ENCODE results near the gene SIPA1L3. TPM values are rescaled to one million over a fixed set of nuclear protein-coding genes. Genes with fewer than 3 reads are reported as not detected.

The SIPA1L3 gene
- total RNA-seq, 2 experiments from 2014 or later, result 10.5 to 18.3 TPM

DNA sequence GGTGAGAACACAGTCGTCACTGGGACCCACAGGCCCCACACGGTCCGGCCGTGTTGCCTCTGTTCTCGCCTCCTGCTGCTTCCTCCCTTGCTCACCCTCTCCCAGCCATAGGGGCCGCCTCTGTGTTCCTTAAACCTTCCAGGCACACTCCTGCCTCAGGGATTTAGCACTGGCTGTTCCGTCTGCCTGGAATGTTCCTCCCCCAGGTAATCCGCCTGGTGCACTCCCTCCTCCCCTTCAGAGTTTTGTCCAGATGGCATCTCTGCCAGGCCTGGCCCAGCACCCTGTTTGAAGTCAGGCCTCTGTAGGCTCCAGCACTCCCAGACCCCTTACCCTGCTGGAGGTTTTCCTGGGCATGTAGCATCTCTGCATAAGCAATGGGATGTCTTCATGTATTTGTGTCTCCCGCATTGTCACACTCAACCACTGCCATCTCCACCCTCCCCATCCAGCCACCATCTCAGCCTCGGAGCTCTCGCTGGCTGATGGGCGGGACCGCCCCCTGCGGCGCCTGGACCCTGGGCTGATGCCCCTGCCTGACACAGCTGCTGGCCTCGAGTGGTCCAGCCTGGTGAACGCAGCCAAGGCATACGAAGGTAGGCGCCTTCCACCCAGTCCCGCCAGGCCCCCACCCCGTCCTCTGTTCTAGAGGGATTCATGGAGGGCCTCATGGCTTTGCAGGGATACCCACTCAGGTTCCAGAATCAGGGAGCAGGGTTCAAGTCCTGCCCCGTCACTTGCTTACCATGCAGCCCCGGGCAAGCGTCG, 291.1 kb downstream of the SIPA1L3 start:
- H3K27me3 Mint-ChIP-seq, result no peaks in the 10 kb centered on the region
- DNase-seq, result no peak
- H3K27ac Mint-ChIP-seq, result no peak overlapping the region
- ATAC-seq, result no peak
- H3K36me3 Mint-ChIP-seq (ENCODE audit: low read depth), result peaks cover 8% of the 10 kb centered on the region
- POLR2A ChIA-PET, result no interaction called here
- peaks cover 2% of the 10 kb centered on the region for H3K9me3 Mint-ChIP-seq (ENCODE audit: low read depth)
- CTCF ChIA-PET, result no interaction called here
- intact Hi-C loops (cut with DNase I, micrococcal nuclease), result no loop called here
- no peak overlapping the region for H3K4me3 Mint-ChIP-seq
- H3K4me1 Mint-ChIP-seq, result no peaks in the 10 kb centered on the region

DNA sequence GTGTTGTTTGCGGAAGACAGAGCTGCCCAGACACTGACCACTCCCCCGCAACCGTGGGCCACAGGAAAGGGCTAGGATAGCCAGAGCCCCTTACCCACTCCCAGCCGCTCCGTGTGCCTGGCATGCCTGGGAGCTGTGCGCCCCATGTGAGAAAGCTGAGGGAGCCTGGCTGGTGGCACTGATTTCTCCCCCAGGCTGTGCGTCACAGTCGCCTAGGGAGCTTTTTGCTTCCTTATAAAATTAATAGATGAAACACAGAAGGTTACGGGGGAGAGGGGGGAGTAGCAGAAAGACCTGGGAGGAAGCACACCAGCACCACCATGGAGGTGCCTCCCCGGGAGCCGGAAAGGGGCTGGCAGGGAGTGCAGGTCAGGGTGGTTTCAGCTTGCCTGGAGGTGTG, 292.3 kb downstream of the SIPA1L3 start:
- ATAC-seq (no peak), DNase-seq (no peak)
- CTCF ChIA-PET, result no interaction called here
- Mint-ChIP-seq H3K9me3 (ENCODE audit: low read depth) (peaks cover 2% of the 10 kb centered on the region), H3K27ac (no peak overlapping the region), H3K27me3 (no peaks in the 10 kb centered on the region), H3K36me3 (ENCODE audit: low read depth) (peaks cover 8% of the 10 kb centered on the region), H3K4me1 (no peaks in the 10 kb centered on the region), H3K4me3 (no peak overlapping the region)
- POLR2A ChIA-PET, result no interaction called here
- intact Hi-C loops (cut with DNase I, micrococcal nuclease), result no loop called here

DNA sequence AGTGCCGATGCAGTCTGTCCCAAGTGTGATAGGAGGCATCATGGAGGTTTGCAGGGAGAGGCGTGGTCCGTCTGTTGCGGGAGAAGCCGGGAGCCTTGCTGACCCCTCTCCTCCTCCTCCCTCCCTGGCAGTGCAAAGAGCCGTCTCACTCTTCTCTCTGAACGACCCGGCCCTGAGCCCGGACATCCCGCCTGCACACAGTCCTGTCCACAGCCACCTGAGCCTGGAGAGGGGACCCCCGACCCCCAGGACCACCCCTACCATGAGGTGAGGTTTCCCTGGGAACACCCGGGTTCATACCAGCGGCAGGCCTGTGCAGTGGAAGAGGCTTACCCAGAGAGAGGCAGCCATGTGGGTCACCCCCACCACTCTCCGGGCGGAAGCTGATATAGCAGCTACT, 294.7 kb downstream of the SIPA1L3 start:
- Mint-ChIP-seq H3K9me3 (ENCODE audit: low read depth) (no peaks in the 10 kb centered on the region), H3K36me3 (ENCODE audit: low read depth) (peaks cover 7% of the 10 kb centered on the region), H3K4me1 (no peaks in the 10 kb centered on the region), H3K4me3 (no peak overlapping the region), H3K27me3 (no peaks in the 10 kb centered on the region), H3K27ac (no peak overlapping the region)
- intact Hi-C loops (cut with DNase I, micrococcal nuclease), result no loop called here
- CTCF ChIA-PET, result interaction anchor here (0.8 kb wide), 1 partner anchor 10 kb away, joined by 3 read pairs; no protein-coding TSS in a partner anchor
- DNase-seq (no peak), ATAC-seq (no peak)
- POLR2A ChIA-PET, result no interaction called here

DNA sequence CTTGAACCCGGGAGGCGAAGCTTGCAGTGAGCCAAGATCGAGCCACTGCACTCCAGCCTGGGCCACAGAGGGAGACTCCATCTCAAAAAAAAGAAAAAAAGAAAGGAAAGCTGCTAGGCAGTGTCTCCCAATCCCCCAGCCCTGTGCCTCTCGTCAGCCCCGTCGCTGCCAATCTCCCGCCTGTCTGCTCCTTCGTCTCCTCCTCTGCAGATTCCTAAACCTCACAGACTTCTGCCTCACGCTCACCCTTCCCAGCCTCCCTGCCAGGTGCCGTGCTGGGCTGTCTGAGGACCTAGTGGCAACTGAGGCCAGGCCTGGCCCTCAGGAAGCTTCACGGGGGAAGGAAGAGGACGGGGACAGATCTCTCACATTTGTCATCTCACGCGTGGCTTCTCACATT, 295.5 kb downstream of the SIPA1L3 start:
- POLR2A ChIA-PET, result no interaction called here
- Mint-ChIP-seq H3K4me1 (no peaks in the 10 kb centered on the region), H3K36me3 (ENCODE audit: low read depth) (peaks cover 7% of the 10 kb centered on the region), H3K9me3 (ENCODE audit: low read depth) (no peaks in the 10 kb centered on the region), H3K4me3 (no peak overlapping the region), H3K27me3 (no peaks in the 10 kb centered on the region), H3K27ac (no peak overlapping the region)
- intact Hi-C loops (cut with DNase I, micrococcal nuclease), result no loop called here
- no peak for ATAC-seq
- no peak for DNase-seq
- CTCF ChIA-PET, result no interaction called here

DNA sequence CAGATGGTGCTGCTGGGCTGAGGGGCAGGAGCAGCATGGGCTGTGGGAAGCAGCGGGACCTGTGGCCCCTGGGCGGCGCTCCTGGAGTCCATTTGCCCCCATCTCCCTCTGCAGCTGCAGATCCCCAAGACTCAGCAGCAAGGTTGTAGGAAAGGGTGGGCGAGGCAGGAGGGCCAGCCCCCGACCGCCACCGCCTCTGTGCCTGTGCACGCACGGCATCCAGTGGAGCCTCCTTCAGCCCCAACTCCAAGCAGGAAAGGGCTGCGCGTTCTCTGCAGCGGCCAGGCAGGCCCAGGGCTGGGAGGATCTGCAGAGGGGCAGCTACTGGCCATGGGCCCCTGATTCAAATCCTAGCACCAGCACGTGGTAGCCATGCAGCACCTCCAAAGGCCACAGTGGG, 296.2 kb downstream of the SIPA1L3 start:
- intact Hi-C loops (cut with DNase I, micrococcal nuclease), result no loop called here
- DNase-seq, result no peak
- Mint-ChIP-seq H3K9me3 (ENCODE audit: low read depth) (no peaks in the 10 kb centered on the region), H3K27me3 (peaks cover 3% of the 10 kb centered on the region), H3K4me3 (no peak overlapping the region), H3K36me3 (ENCODE audit: low read depth) (peaks cover 7% of the 10 kb centered on the region), H3K27ac (no peak overlapping the region), H3K4me1 (no peaks in the 10 kb centered on the region)
- ChIA-PET POLR2A (no interaction called here), CTCF (interaction anchor here (0.7 kb wide), 1 partner anchor 24 kb away, joined by 3 read pairs; no protein-coding TSS in a partner anchor)
- no peak for ATAC-seq

DNA sequence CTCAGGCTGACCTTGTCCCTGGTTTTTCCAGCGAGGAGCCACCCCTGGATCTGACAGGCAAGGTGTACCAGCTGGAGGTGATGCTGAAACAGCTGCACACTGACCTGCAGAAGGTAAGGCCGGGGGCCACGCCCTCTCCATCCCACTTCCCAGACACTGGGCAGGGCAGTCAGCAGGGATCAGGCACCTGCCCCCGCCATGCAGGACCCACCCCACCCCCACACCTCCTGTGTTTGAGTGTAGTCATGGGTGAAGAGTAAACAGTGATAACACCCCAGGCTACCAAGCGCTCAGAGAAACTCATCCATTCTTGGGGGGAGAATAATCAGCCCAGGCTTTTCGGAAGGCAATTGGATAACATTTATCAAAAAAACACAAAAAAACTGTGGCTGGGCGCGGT, 297.1 kb downstream of the SIPA1L3 start:
- ChIA-PET CTCF (no interaction called here), POLR2A (no interaction called here)
- DNase-seq (no peak), ATAC-seq (no peak)
- no peaks in the 10 kb centered on the region for H3K9me3 Mint-ChIP-seq (ENCODE audit: low read depth)
- H3K4me3 Mint-ChIP-seq, result no peak overlapping the region
- intact Hi-C loops (cut with DNase I, micrococcal nuclease), result no loop called here
- peaks cover 6% of the 10 kb centered on the region for H3K27me3 Mint-ChIP-seq
- no peak overlapping the region for H3K27ac Mint-ChIP-seq
- peaks cover 9% of the 10 kb centered on the region for H3K36me3 Mint-ChIP-seq (ENCODE audit: low read depth)
- no peaks in the 10 kb centered on the region for H3K4me1 Mint-ChIP-seq

DNA sequence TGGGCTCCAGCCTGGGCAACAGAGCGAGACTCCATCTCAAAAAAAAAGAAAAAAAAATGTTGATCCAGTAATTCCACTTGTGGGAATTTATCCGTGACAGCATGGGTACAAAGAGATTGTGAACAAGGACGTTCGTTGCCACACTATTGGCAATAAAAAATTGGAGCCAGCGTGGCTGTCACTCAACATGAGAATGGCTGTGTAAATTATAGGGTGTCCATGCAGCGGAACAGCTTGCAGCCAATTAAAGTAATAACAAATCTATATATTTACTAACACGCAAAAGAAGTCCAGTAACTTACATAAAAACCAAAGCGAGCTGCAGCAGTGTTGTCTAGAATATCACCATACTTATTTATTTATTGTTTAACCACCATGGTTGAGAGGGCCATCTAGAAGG, 297.7 kb downstream of the SIPA1L3 start:
- H3K27me3 Mint-ChIP-seq, result peaks cover 11% of the 10 kb centered on the region
- peaks cover 9% of the 10 kb centered on the region for H3K36me3 Mint-ChIP-seq (ENCODE audit: low read depth)
- ChIA-PET CTCF (interaction anchor here (0.7 kb wide), 1 partner anchor 107 kb away, joined by 3 read pairs; no protein-coding TSS in a partner anchor), POLR2A (no interaction called here)
- no peaks in the 10 kb centered on the region for H3K9me3 Mint-ChIP-seq (ENCODE audit: low read depth)
- H3K27ac Mint-ChIP-seq, result no peak overlapping the region
- DNase-seq, result no peak
- no peak for ATAC-seq
- no peak overlapping the region for H3K4me3 Mint-ChIP-seq
- intact Hi-C loops (cut with DNase I, micrococcal nuclease), result no loop called here
- H3K4me1 Mint-ChIP-seq, result peaks cover under 1% of the 10 kb centered on the region

DNA sequence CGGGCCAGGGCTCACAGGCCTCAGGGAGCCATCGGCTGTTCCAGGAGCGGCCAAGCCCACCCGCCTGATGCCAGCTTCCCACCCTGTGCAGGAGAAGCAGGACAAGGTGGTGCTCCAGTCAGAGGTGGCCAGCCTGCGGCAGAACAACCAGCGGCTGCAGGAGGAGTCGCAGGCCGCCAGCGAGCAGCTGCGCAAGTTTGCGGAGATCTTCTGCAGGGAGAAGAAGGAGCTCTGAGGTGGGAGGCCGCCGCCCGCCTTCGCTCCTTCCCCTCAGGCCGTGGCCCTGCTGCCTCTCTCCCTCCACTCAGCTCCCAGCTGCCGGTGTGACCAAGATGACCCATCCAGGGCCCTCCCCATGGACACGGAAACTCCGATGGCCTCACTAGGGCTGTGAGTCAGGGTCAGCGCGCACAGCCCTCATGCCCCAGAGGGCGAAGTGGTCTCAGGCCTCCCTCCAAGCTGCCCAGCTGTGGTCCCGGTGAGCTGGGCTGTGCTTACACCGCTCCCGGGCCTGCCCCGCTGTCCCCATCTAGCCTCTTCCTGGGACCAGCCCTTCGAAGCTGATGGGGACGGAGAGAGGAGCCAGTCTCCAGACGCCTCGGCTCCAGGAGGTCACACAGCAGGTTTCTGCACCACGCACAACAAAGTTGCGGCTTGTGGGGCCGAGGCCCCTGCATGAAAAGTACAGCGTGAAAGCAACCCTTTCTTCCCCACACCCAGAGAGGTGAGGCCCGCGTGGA, 299.2 kb downstream of the SIPA1L3 start:
- Mint-ChIP-seq H3K4me1 (peaks cover 10% of the 10 kb centered on the region), H3K36me3 (ENCODE audit: low read depth) (peaks cover 9% of the 10 kb centered on the region), H3K27ac (no peak overlapping the region), H3K9me3 (ENCODE audit: low read depth) (no peaks in the 10 kb centered on the region), H3K4me3 (no peak overlapping the region), H3K27me3 (peaks cover 22% of the 10 kb centered on the region)
- intact Hi-C loops (cut with DNase I, micrococcal nuclease), result no loop called here
- CTCF ChIA-PET, result interaction anchor here (0.7 to 0.8 kb wide), 2 partner anchors 19 to 97 kb away, joined by 3 read pairs; no protein-coding TSS in a partner anchor
- no peak for DNase-seq
- POLR2A ChIA-PET, result no interaction called here
- no peak for ATAC-seq

DNA sequence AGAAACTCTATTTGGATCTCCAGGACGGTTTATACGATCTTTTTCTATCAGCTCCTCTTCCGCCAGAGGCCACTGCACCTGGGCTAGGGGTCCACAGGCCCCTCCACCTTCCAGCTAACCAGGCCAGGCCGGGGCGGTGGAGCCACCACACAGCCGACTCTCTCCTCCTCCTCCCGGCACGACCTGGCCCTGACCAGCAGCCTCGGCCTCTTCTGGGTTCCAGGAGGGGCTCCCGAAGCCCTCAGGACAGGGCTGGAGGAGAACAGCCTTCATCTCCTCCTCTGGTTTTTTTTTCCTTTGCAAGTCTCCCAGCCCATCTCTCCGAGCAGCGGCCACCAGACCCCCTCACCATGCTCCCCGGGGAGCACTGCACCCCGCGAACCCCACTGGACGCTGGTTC, 299.9 kb downstream of the SIPA1L3 start:
- POLR2A ChIA-PET, result no interaction called here
- Mint-ChIP-seq H3K9me3 (ENCODE audit: low read depth) (no peaks in the 10 kb centered on the region), H3K4me3 (no peak overlapping the region), H3K4me1 (peaks cover 10% of the 10 kb centered on the region), H3K36me3 (ENCODE audit: low read depth) (peaks cover 7% of the 10 kb centered on the region), H3K27ac (no peak overlapping the region), H3K27me3 (peaks cover 22% of the 10 kb centered on the region)
- no peak for DNase-seq
- intact Hi-C loops (cut with DNase I, micrococcal nuclease), result no loop called here
- no peak for ATAC-seq
- CTCF ChIA-PET, result no interaction called here

DNA sequence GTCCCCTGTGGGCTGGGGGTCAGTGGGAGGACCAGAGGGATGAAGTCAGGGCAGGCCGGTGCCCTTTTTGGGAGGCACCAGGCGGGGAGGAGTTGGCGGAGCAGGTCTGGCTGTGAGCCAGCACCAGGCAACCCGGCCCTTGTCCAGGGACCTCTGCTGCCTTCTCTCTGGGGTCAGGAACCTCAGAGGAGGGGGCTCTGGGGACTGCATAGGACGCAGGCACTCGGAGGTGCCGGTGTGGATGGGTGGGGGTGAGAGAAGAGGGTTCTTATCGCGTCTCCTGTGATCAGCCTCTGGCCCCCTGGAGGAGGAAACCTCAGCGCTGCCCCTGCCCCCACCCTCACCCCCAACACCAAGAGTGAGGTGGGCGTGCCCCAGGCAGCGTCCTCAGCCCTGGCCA, 300.5 kb downstream of the SIPA1L3 start:
- ChIA-PET POLR2A (no interaction called here), CTCF (no interaction called here)
- intact Hi-C loops (cut with DNase I, micrococcal nuclease), result no loop called here
- H3K4me3 Mint-ChIP-seq, result no peak overlapping the region
- H3K27me3 Mint-ChIP-seq, result peaks cover 27% of the 10 kb centered on the region
- peaks cover 7% of the 10 kb centered on the region for H3K36me3 Mint-ChIP-seq (ENCODE audit: low read depth)
- no peak for ATAC-seq
- H3K4me1 Mint-ChIP-seq, result peaks cover 10% of the 10 kb centered on the region
- no peak for DNase-seq
- H3K9me3 Mint-ChIP-seq (ENCODE audit: low read depth), result no peaks in the 10 kb centered on the region
- H3K27ac Mint-ChIP-seq, result no peak overlapping the region

DNA sequence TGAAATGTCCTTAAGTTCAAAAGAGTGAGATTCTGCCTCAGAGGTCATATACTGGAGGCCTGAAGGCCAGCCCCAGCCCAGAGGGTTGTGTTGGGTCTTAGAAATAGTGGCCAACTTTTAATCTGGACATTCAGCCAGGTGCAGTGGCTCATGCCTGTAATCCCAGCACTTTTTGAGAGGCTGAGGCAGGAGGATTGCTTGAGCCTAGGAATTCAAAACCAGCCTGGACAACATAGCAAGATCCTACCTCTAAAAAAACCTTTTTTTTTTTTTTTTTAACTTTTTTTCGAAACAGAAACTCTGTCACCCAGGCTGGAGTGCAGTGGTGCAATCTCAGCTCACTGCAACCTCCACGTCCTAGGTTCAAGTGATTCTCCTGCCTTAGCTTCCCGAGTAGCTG, 301.6 kb downstream of the SIPA1L3 start:
- Mint-ChIP-seq H3K36me3 (ENCODE audit: low read depth) (peaks cover 7% of the 10 kb centered on the region), H3K4me1 (peaks cover 14% of the 10 kb centered on the region), H3K27me3 (peaks cover 33% of the 10 kb centered on the region), H3K4me3 (no peak overlapping the region), H3K9me3 (ENCODE audit: low read depth) (no peaks in the 10 kb centered on the region), H3K27ac (no peak overlapping the region)
- ChIA-PET POLR2A (no interaction called here), CTCF (no interaction called here)
- DNase-seq (no peak), ATAC-seq (no peak)
- intact Hi-C loops (cut with DNase I, micrococcal nuclease), result no loop called here

DNA sequence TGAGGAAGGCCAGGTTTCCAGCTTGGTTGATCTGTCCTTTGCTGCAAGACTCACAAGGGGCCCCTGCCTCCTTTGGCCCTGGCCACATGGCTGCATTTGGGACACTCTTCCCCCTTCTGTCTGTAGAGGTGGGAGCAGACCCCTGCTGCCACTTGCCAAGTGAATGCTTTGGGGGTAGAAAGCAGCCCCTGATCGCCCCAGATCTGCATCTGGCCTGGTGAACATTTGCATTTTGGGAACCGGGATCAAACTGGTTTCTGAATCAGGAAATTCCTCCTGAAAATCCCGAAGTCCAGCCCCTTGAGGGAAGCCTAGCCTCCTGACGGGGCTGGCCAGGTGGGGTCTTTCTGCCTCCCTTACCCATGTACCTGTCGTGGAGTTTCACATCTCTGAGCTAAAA, 302.1 kb downstream of the SIPA1L3 start:
- Mint-ChIP-seq H3K27ac (no peak overlapping the region), H3K4me3 (no peak overlapping the region), H3K27me3 (peaks cover 39% of the 10 kb centered on the region), H3K9me3 (ENCODE audit: low read depth) (no peaks in the 10 kb centered on the region), H3K4me1 (peaks cover 20% of the 10 kb centered on the region), H3K36me3 (ENCODE audit: low read depth) (peaks cover 9% of the 10 kb centered on the region)
- ATAC-seq (no peak), DNase-seq (no peak)
- POLR2A ChIA-PET, result interaction anchor here (0.6 kb wide), 1 partner anchor 67 kb away, joined by 4 read pairs; no protein-coding TSS in a partner anchor
- intact Hi-C loops (cut with DNase I, micrococcal nuclease), result no loop called here
- CTCF ChIA-PET, result no interaction called here

All from activated CD4-positive, alpha-beta T cell treated with anti-CD3 and anti-CD28 coated beads for 36 hours (primary cell).